Osteoblast (primary cell): ENCODE data around the gene WDFY4. TPM values are rescaled to one million over a fixed set of nuclear protein-coding genes. Genes with fewer than 3 reads are reported as not detected.

Source experiments
- DNase-seq: peaks from one replicate; pipeline ENCODE4 v3.0.0; 2011; ENCODE audit warnings: low spot score, mixed read lengths; ENCODE audit not compliant: insufficient read length; ENCODE audit errors: missing footprints
- H2AFZ ChIP-seq: 2 replicates; pipeline ENCODE4 v1.6.0; 2011; ENCODE audit warnings: mild to moderate bottlenecking, low read length
- H3K27ac ChIP-seq: 2 replicates; pipeline ENCODE4 v1.5.1; 2011; ENCODE audit warnings: mild to moderate bottlenecking, low read depth, low read length, moderate library complexity
- H3K27me3 ChIP-seq: 2 replicates; pipeline ENCODE4 v1.6.0; 2012; ENCODE audit warnings: mild to moderate bottlenecking, control low read depth, inconsistent platforms, low read length, moderate library complexity; ENCODE audit not compliant: insufficient read depth
- H3K36me3 ChIP-seq: 2 replicates; pipeline ENCODE4 v1.5.1; 2011; ENCODE audit warnings: mild to moderate bottlenecking, low read length, control low read depth, moderate library complexity; ENCODE audit not compliant: insufficient read depth
- H3K4me1 ChIP-seq: 2 replicates; pipeline ENCODE4 v1.5.1; 2011; ENCODE audit warnings: mild to moderate bottlenecking, low read length, control low read depth, moderate library complexity; ENCODE audit not compliant: insufficient read depth
- H3K4me2 ChIP-seq: 2 replicates; pipeline ENCODE4 v1.6.0; 2011; ENCODE audit warnings: mild to moderate bottlenecking, low read length; ENCODE audit not compliant: insufficient read depth
- H3K4me3 ChIP-seq: fragments of 200-600 bp; sonication (generic); 3 replicates; pipeline ENCODE4 v1.5.1; 2012; ENCODE audit warnings: mild to moderate bottlenecking, low read length, inconsistent platforms; ENCODE audit not compliant: insufficient read depth
- H3K79me2 ChIP-seq: 2 replicates; pipeline ENCODE4 v1.6.0; 2012; ENCODE audit warnings: mild to moderate bottlenecking, low read length, control low read depth, inconsistent platforms; ENCODE audit not compliant: insufficient read depth
- H3K9me3 ChIP-seq: 2 replicates; pipeline ENCODE4 v1.5.1; 2011; ENCODE audit warnings: low read depth, low read length, control low read depth
- H4K20me1 ChIP-seq: 2 replicates; pipeline ENCODE4 v1.6.0; 2012; ENCODE audit warnings: mild to moderate bottlenecking, low read length, control low read depth; ENCODE audit not compliant: insufficient read depth
- CTCF ChIP-seq: IDR thresholded peaks from 2 replicates; pipeline ENCODE4 v1.5.1; 2011; ENCODE audit warnings: mild to moderate bottlenecking, low read depth, low read length, moderate library complexity; ENCODE audit errors: extremely low read depth
- total RNA-seq: library from RNA; depleted of rRNA; stranded (reverse); fragments of >200 nt; gene quantifications from 2 replicates; pipeline ENCODE4 v1.2.3, GENCODE V29; 2012

The WDFY4 gene
- total RNA-seq, 1 donor, result 0.36 TPM

GRCh38 chr10:48765039-48765438, 80.4 kb downstream of the WDFY4 start:
- Histone ChIP-seq H3K9me3 (no peaks in the 10 kb centered on the region), H2AFZ (no peak overlapping the region), H3K4me2 (no peak overlapping the region), H3K27me3 (peaks cover 5% of the 10 kb centered on the region), H3K36me3 (no peaks in the 10 kb centered on the region), H3K4me1 (no peaks in the 10 kb centered on the region), H4K20me1 (no peaks in the 10 kb centered on the region), H3K79me2 (no peaks in the 10 kb centered on the region), H3K27ac (no peak overlapping the region), H3K4me3 (no peak overlapping the region)
- no peak for TF ChIP-seq CTCF
- no peak for DNase-seq

GRCh38 chr10:48765527-48765926, 80.9 kb downstream of the WDFY4 start:
- Histone ChIP-seq H3K27ac (no peak overlapping the region), H2AFZ (no peak overlapping the region), H4K20me1 (no peaks in the 10 kb centered on the region), H3K36me3 (no peaks in the 10 kb centered on the region), H3K9me3 (no peaks in the 10 kb centered on the region), H3K4me1 (no peaks in the 10 kb centered on the region), H3K79me2 (no peaks in the 10 kb centered on the region), H3K4me2 (no peak overlapping the region), H3K27me3 (peaks cover 4% of the 10 kb centered on the region), H3K4me3 (no peak overlapping the region)
- no peak for TF ChIP-seq CTCF
- DNase-seq, result no peak

- Histone ChIP-seq H3K27me3 (peaks cover 4% of the 10 kb centered on the region), H3K4me3 (no peak overlapping the region), H3K9me3 (no peaks in the 10 kb centered on the region), H3K4me2 (no peak overlapping the region), H2AFZ (no peak overlapping the region), H3K27ac (no peak overlapping the region), H3K36me3 (no peaks in the 10 kb centered on the region), H3K4me1 (no peaks in the 10 kb centered on the region), H4K20me1 (no peaks in the 10 kb centered on the region), H3K79me2 (no peaks in the 10 kb centered on the region)
- TF ChIP-seq CTCF, result no peak
- DNase-seq, result no peak
Measured at GRCh38 chr10:48767373-48768143, 82.9 kb downstream of the WDFY4 start.

GRCh38 chr10:48768144-48768766, 83.6 kb downstream of the WDFY4 start:
- no peaks in the 10 kb centered on the region for H3K27me3 ChIP-seq
- no peaks in the 10 kb centered on the region for H3K79me2 ChIP-seq
- no peak overlapping the region for H3K4me2 ChIP-seq
- no peak for TF ChIP-seq CTCF
- no peak overlapping the region for H3K27ac ChIP-seq
- H3K4me3 ChIP-seq, result no peak overlapping the region
- no peaks in the 10 kb centered on the region for H3K9me3 ChIP-seq
- no peak for DNase-seq
- H4K20me1 ChIP-seq, result no peaks in the 10 kb centered on the region
- no peaks in the 10 kb centered on the region for H3K36me3 ChIP-seq
- no peak overlapping the region for H2AFZ ChIP-seq
- no peaks in the 10 kb centered on the region for H3K4me1 ChIP-seq
